GM12878 (cell line): Measurements from ENCODE around the gene YEATS2.

Experiments
- CBX5 ChIP-seq: sonication (generic); IDR thresholded peaks from 2 replicates; pipeline ENCODE4 v1.6.1; 2016; ENCODE audit warnings: low read depth, moderate library complexity, mild to moderate bottlenecking, inconsistent platforms
- CTCF ChIP-seq, 3 experiments: IDR thresholded peaks in 2 of 3; conservative IDR thresholded peaks in 1 of 3; 2 replicates each; pipeline ENCODE4 v1.5.1; 2011; ENCODE audit warnings: low read depth in 3 of 3, low read length in 3 of 3, mild to moderate bottlenecking in 3 of 3, control low read depth in 2 of 3, moderate library complexity in 2 of 3, inconsistent platforms in 1 of 3, mixed read lengths in 1 of 3; ENCODE audit not compliant: control insufficient read depth in 2 of 3, insufficient read depth in 1 of 3; ENCODE audit errors: extremely low read depth in 1 of 3
- POLR2A ChIP-seq: IDR thresholded peaks from 2 replicates; pipeline ENCODE4 v1.6.1; 2011; ENCODE audit warnings: low read depth, mild to moderate bottlenecking, low read length
- POU2F2 ChIP-seq: IDR thresholded peaks from 3 replicates; pipeline ENCODE4 v1.6.1; 2011; ENCODE audit warnings: low read depth, mild to moderate bottlenecking, low read length, borderline replicate concordance
- RAD21 ChIP-seq: IDR thresholded peaks from 2 replicates; pipeline ENCODE4 v1.6.1; 2011; ENCODE audit warnings: mild to moderate bottlenecking, low read depth, low read length, moderate library complexity; ENCODE audit not compliant: insufficient read depth
- RELA ChIP-seq: fragments of 450-650 bp; IDR thresholded peaks from 2 replicates; pipeline ENCODE4 v1.8.0; 2014; ENCODE audit warnings: borderline replicate concordance; ENCODE audit not compliant: partially characterized antibody
- REST ChIP-seq: IDR thresholded peaks from 2 replicates; pipeline ENCODE4 v1.6.1; 2012; ENCODE audit warnings: mild to moderate bottlenecking, low read depth, low read length
- SIN3A ChIP-seq: IDR thresholded peaks from 2 replicates; pipeline ENCODE4 v1.6.1; 2012; ENCODE audit warnings: low read depth, low read length, improper control_type of control experiment
- USF2 ChIP-seq: IDR thresholded peaks from 2 replicates; pipeline ENCODE4 v1.6.1; 2011; ENCODE audit warnings: low read depth, low read length, improper control_type of control experiment, borderline replicate concordance

- TF ChIP-seq CTCF (IDR thresholded peaks at IDR 0.05 in 2 of 3, conservative IDR thresholded peaks at IDR 0.05 in 1 of 3; ENCODE audit: control insufficient read depth in 2 of 3, extremely low read depth in 1 of 3, insufficient read depth in 1 of 3, low read depth in 3 of 3, low read length in 3 of 3) (no peak), SIN3A (no peak), REST (no peak), POU2F2 (no peak), CBX5 (no peak), POLR2A (no peak), USF2 (no peak), RELA (no peak), RAD21 (no peak)
These were observed 1.2 kb downstream of the YEATS2 start for GRCh38 chr3:183698756-183699155.
